ENCODE results near the gene UXS1. TPM values are rescaled to one million over a fixed set of nuclear protein-coding genes. Genes with fewer than 3 reads are reported as not detected.

The UXS1 gene
- total RNA-seq, 1 experiment from 2014 or later = 44.7 TPM

- no peak for TF ChIP-seq PRDM15 (CRISPR knock-in tag; IDR thresholded peaks at IDR 0.05)
- no peak for TF ChIP-seq USF1 (CRISPR knock-in tag; IDR thresholded peaks at IDR 0.05)
- no peak for TF ChIP-seq ZNF263 (CRISPR knock-in tag; IDR thresholded peaks at IDR 0.05; ENCODE audit: low read depth)
These were observed 18.8 kb downstream of the UXS1 start (continued) for GRCh38 chr2:106175086-106175850.

- POLR2A ChIA-PET = no interaction called here
- ATAC-seq (no peak), DNase-seq (ENCODE audit: low spot score) (no peak)
- H3K27ac Mint-ChIP-seq = no peak overlapping the region
- peaks cover 8% of the 10 kb centered on the region; the same call in 1 of the 2 replicates for H3K36me3 Mint-ChIP-seq
- H3K9me3 Mint-ChIP-seq = no peaks in the 10 kb centered on the region
- CTCF ChIA-PET = no interaction called here
- no peaks in the 10 kb centered on the region for H3K27me3 Mint-ChIP-seq (ENCODE audit: low read depth)
- H3K4me1 Mint-ChIP-seq = peaks cover 36% of the 10 kb centered on the region
- TF ChIP-seq CDX4 (CRISPR knock-in tag; IDR thresholded peaks at IDR 0.05; ENCODE audit: borderline replicate concordance) (no peak), MXD4 (CRISPR knock-in tag; IDR thresholded peaks at IDR 0.05; ENCODE audit: borderline replicate concordance) (no peak), JAZF1 (CRISPR knock-in tag; IDR thresholded peaks at IDR 0.05) (no peak), GABPB1 (CRISPR knock-in tag; IDR thresholded peaks at IDR 0.05) (no peak), NFYB (CRISPR knock-in tag; conservative IDR thresholded peaks at IDR 0.05; ENCODE audit: low read depth) (no peak), ZNF121 (CRISPR knock-in tag; IDR thresholded peaks at IDR 0.05) (no peak), ZNF396 (CRISPR knock-in tag; IDR thresholded peaks at IDR 0.05; ENCODE audit: borderline replicate concordance) (no peak), CTCF (IDR thresholded peaks at IDR 0.05) (no peak), ZNF232 (CRISPR knock-in tag; IDR thresholded peaks at IDR 0.05) (no peak), CREM (CRISPR knock-in tag; IDR thresholded peaks at IDR 0.05) (no peak), ZNF317 (CRISPR knock-in tag; IDR thresholded peaks at IDR 0.05; ENCODE audit: borderline replicate concordance, low read depth) (no peak)
- H3K4me3 Mint-ChIP-seq = no peak overlapping the region
These were observed 20.0 kb downstream of the UXS1 start for GRCh38 chr2:106174056-106174455.

- Mint-ChIP-seq H3K4me3 (no peak overlapping the region), H3K27ac (no peak overlapping the region), H3K27me3 (ENCODE audit: low read depth) (no peaks in the 10 kb centered on the region), H3K9me3 (no peaks in the 10 kb centered on the region), H3K4me1 (peaks cover 41% of the 10 kb centered on the region), H3K36me3 (0 out of 2 replicates have a peak, but pooled peaks cover 3% of the 10 kb centered on the region)
- no peak for ATAC-seq
- ChIA-PET CTCF (no interaction called here), POLR2A (no interaction called here)
- DNase-seq (ENCODE audit: low spot score) = no peak
- TF ChIP-seq MYBL2 (CRISPR knock-in tag; IDR thresholded peaks at IDR 0.05) = no peak
- TF ChIP-seq ZNF416 (CRISPR knock-in tag; IDR thresholded peaks at IDR 0.05) = no peak
- TF ChIP-seq ATF6 (CRISPR knock-in tag; IDR thresholded peaks at IDR 0.05) = no peak
- no peak for TF ChIP-seq PRDM15 (CRISPR knock-in tag; IDR thresholded peaks at IDR 0.05)
- TF ChIP-seq ZNF671 (CRISPR knock-in tag; IDR thresholded peaks at IDR 0.05) = no peak
These were observed 21.5 kb downstream of the UXS1 start for GRCh38 chr2:106172649-106173048.

All from WTC11 (cell line).